ENCODE measurements around the gene HPS3.
"Not testable (repeated sequence)": the region's sequence is repeated elsewhere in the genome, so short reads cannot be mapped to it uniquely, and the experiment has no call there.

Gene HPS3

GRCh38 chr3:149181182-149181581 is 51.7 kb downstream of the HPS3 start:
- TF ChIP-seq, protein P1, sequence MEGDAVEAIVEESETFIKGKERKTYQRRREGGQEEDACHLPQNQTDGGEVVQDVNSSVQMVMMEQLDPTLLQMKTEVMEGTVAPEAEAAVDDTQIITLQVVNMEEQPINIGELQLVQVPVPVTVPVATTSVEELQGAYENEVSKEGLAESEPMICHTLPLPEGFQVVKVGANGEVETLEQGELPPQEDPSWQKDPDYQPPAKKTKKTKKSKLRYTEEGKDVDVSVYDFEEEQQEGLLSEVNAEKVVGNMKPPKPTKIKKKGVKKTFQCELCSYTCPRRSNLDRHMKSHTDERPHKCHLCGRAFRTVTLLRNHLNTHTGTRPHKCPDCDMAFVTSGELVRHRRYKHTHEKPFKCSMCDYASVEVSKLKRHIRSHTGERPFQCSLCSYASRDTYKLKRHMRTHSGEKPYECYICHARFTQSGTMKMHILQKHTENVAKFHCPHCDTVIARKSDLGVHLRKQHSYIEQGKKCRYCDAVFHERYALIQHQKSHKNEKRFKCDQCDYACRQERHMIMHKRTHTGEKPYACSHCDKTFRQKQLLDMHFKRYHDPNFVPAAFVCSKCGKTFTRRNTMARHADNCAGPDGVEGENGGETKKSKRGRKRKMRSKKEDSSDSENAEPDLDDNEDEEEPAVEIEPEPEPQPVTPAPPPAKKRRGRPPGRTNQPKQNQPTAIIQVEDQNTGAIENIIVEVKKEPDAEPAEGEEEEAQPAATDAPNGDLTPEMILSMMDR (IDR thresholded peaks at IDR 0.05; ENCODE audit: low read depth, low read length): no peak
- H3K9me3 ChIP-seq: no peaks in the 10 kb centered on the region
- H3K36me3 ChIP-seq: no peaks in the 10 kb centered on the region
- H3K27me3 ChIP-seq: no peaks in the 10 kb centered on the region
- no peaks in the 10 kb centered on the region; the same call in 1 of the 2 replicates for H3K4me1 ChIP-seq
- no peak for DNase-seq
- H3K4me3 ChIP-seq (ENCODE audit: low read depth, low read length): no peak overlapping the region

GRCh38 chr3:149186219-149186618 is 56.8 kb downstream of the HPS3 start:
- no peak for DNase-seq
- no peaks in the 10 kb centered on the region for H3K36me3 ChIP-seq
- no peaks in the 10 kb centered on the region for H3K9me3 ChIP-seq
- TF ChIP-seq, protein P1 (IDR thresholded peaks at IDR 0.05; ENCODE audit: low read depth, low read length): no peak
- H3K27me3 ChIP-seq: no peaks in the 10 kb centered on the region
- H3K4me1 ChIP-seq: peaks cover 2% of the 10 kb centered on the region; the same call in 1 of the 2 replicates
- no peak overlapping the region for H3K4me3 ChIP-seq (ENCODE audit: low read depth, low read length)

GRCh38 chr3:149186721-149187120 is 57.3 kb downstream of the HPS3 start:
- Histone ChIP-seq H3K4me3 (ENCODE audit: low read depth, low read length) (no peak overlapping the region), H3K4me1 (peaks cover 2% of the 10 kb centered on the region; the same call in 1 of the 2 replicates), H3K27me3 (no peaks in the 10 kb centered on the region), H3K9me3 (no peaks in the 10 kb centered on the region), H3K36me3 (no peaks in the 10 kb centered on the region)
- DNase-seq: no peak
- TF ChIP-seq, protein P1 (IDR thresholded peaks at IDR 0.05; ENCODE audit: low read depth, low read length): no peak

DNA sequence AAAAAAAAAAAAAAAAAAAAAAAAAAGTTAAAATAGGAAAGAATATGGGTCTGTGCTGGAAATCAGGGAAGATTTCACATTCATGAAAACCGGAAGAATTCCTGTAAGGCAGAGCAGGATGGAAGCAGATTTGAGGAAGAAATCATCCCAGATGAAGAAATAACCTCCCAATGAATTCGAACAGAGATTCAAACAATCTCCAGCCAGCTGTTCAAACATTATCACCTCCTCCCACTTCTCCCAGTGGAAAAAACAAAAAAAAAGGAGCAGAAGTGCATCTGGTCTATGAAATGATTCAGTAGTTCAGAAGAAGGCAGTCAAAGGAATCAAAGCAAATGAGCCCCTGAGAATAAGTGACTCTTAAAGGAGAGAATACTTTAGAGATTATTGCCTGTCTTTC is 59.1 kb downstream of the HPS3 start:
- no peak for DNase-seq
- no peaks in the 10 kb centered on the region for H3K9me3 ChIP-seq
- H3K36me3 ChIP-seq: no peaks in the 10 kb centered on the region
- TF ChIP-seq, protein P1 (IDR thresholded peaks at IDR 0.05; ENCODE audit: low read depth, low read length): no peak
- H3K4me1 ChIP-seq: peaks cover 2% of the 10 kb centered on the region; the same call in 1 of the 2 replicates
- no peaks in the 10 kb centered on the region for H3K27me3 ChIP-seq
- no peak overlapping the region for H3K4me3 ChIP-seq (ENCODE audit: low read depth, low read length)

GRCh38 chr3:149195221-149195620 is 65.8 kb downstream of the HPS3 start:
- DNase-seq: no peak
- Histone ChIP-seq H3K36me3 (no peaks in the 10 kb centered on the region), H3K4me1 (peaks cover 9% of the 10 kb centered on the region), H3K27me3 (no peaks in the 10 kb centered on the region), H3K4me3 (ENCODE audit: low read depth, low read length) (no peak overlapping the region), H3K9me3 (no peaks in the 10 kb centered on the region)
- TF ChIP-seq, protein P1 (IDR thresholded peaks at IDR 0.05; ENCODE audit: low read depth, low read length): no peak

GRCh38 chr3:149196805-149197592 is 67.6 kb downstream of the HPS3 start:
- not testable (repeated sequence) for DNase-seq, H3K4me1 ChIP-seq, H3K36me3 ChIP-seq

More at GRCh38 chr3:149196805-149197592, 67.6 kb downstream of the HPS3 start:
- H3K4me3 ChIP-seq (ENCODE audit: low read depth, low read length): peak overlapping the region; percentile 56
- not testable (repeated sequence) for H3K9me3 ChIP-seq, H3K27me3 ChIP-seq

All from BE2C (cell line).